ENCODE data around the gene ABCC11. TPM values are rescaled to one million over a fixed set of nuclear protein-coding genes. Genes with fewer than 3 reads are reported as not detected.

The ABCC11 gene
- total and polyA plus RNA-seq, 2 of the 13 experiments (the other 11 are each of a cell fraction or from before 2014, with no cell fraction given) = 1.0 to 1.4 TPM

- TF ChIP-seq IRF9 (CRISPR knock-in tag; IDR thresholded peaks at IDR 0.05; ENCODE audit: borderline replicate concordance) (0 out of 2 replicates have a peak, but pooled peaks have one; percentile 35), ZNF615 (CRISPR knock-in tag; IDR thresholded peaks at IDR 0.05; ENCODE audit: borderline replicate concordance) (no peak), TP53 (CRISPR knock-in tag; conservative IDR thresholded peaks at IDR 0.05) (no peak), TEAD2 (CRISPR knock-in tag; IDR thresholded peaks at IDR 0.05) (no peak), ZNF777 (CRISPR knock-in tag; IDR thresholded peaks at IDR 0.05) (no peak), FLYWCH1 (CRISPR knock-in tag; IDR thresholded peaks at IDR 0.05) (no peak), ZBTB7A (CRISPR knock-in tag; IDR thresholded peaks at IDR 0.05) (no peak), ZBTB40 (IDR thresholded peaks at IDR 0.05) (no peak), ZBTB40 (CRISPR knock-in tag; IDR thresholded peaks at IDR 0.05) (no peak), KLF15 (CRISPR knock-in tag; IDR thresholded peaks at IDR 0.05; ENCODE audit: borderline replicate concordance) (no peak), MEIS2 (CRISPR knock-in tag; IDR thresholded peaks at IDR 0.05) (0 out of 2 replicates have a peak, but pooled peaks have one; percentile 35), ZFY (CRISPR knock-in tag; IDR thresholded peaks at IDR 0.05) (0 out of 2 replicates have a peak, but pooled peaks have one; percentile 33), ZNF574 (CRISPR knock-in tag; IDR thresholded peaks at IDR 0.05) (no peak), HOXA9 (CRISPR knock-in tag; IDR thresholded peaks at IDR 0.05; ENCODE audit: borderline replicate concordance) (no peak), KDM5B (CRISPR knock-in tag; IDR thresholded peaks at IDR 0.05; ENCODE audit: borderline replicate concordance) (0 out of 2 replicates have a peak, but pooled peaks have one; percentile 30), ZNF501 (CRISPR knock-in tag; IDR thresholded peaks at IDR 0.05) (peak; percentile 63), HNF4A (CRISPR knock-in tag; IDR thresholded peaks at IDR 0.05) (peak; percentile 75), ZNF660 (CRISPR knock-in tag; IDR thresholded peaks at IDR 0.05; ENCODE audit: borderline replicate concordance, low read depth) (no peak)
Measured at GRCh38 chr16:48182979-48183537, 64.3 kb downstream of the ABCC11 start (continued).

Measured in HepG2 (cell line).